Activated CD4-positive, alpha-beta T cell treated with anti-CD3 and anti-CD28 coated beads, Interleukin-2, Interleukin-6, amounts not matched to agents 100 ng/mL and 50 ng/mL, durations not matched to agents 16 hours and 8 hours (primary cell): ENCODE measurements around the gene PRR33.

ENCODE experiments used
- DNase-seq: peaks from one replicate; pipeline ENCODE4 v3.0.0-alpha.2; 2020

Gene PRR33

DNA sequence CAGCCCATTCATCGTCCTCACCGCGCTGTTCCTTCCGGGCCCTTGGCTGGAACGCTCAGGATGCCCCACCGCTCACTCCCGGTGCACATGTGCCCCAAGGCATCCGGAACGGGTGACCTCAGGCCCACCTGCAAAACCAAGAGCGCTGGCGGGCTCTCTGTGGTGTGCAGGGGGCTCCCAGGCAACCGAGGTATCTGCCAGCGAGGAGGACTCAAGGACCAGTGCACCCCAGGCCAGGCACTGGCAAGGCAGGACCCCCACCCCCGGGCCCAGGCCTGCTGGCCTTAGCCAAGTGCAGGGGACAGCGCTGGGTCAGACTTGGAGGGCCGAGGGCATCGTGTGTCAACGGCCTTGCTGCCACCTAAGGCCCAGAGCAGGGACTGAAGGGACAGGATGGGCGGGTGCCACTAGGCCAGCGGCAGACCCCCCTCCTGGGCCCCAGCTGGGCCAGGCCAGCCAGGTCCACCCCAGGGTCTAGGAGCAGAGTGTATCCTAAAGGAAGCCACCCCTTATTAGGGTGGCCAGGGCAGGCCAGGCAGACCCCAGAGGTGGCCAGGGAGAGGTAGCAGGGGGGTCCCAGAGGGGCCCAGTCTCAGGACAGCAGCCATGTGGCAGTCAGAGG, 36.3 kb upstream of the PRR33 start:
- DNase-seq, result no peak

DNA sequence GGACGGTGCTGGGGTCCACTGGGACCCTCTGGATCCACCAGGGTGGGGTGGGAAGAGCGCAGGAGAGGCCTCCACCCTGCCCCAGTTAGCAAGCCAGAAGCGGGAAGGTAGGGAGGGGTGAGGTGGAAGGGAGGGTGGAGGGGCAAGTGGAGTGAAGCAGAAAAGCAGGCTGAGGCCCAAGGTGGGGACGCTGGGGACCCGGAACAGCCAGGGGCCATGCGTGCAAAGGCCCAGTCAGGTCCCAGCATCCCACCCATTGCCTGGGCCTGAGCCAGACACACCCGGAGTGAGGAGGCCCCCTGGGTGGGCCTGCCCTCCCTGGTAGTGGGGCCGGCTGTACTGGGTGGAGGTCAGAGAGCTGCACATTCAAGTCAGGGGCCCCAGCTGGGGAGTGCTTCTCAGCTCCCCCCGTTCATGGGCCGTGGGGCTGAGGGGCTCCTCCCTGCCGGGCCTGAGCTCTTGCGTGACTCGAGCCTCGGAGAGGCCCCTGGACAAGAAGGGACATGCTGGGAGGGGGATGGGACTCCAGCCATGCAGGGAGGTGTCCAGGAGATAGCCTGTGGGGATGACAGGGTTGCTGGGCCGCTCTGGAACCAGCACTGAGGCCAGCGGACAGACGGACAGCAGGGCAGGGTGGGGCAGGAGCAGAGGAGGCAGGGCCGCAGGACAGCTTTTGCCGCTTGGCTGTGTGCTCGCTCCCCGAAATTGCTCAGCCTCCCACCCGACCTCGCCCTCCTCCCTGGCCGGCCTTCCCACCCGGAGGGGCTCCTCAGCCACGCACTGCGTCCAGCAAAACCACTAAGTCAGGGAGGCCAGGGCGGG, 35.5 kb upstream of the PRR33 start:
- DNase-seq, result no peak

DNA sequence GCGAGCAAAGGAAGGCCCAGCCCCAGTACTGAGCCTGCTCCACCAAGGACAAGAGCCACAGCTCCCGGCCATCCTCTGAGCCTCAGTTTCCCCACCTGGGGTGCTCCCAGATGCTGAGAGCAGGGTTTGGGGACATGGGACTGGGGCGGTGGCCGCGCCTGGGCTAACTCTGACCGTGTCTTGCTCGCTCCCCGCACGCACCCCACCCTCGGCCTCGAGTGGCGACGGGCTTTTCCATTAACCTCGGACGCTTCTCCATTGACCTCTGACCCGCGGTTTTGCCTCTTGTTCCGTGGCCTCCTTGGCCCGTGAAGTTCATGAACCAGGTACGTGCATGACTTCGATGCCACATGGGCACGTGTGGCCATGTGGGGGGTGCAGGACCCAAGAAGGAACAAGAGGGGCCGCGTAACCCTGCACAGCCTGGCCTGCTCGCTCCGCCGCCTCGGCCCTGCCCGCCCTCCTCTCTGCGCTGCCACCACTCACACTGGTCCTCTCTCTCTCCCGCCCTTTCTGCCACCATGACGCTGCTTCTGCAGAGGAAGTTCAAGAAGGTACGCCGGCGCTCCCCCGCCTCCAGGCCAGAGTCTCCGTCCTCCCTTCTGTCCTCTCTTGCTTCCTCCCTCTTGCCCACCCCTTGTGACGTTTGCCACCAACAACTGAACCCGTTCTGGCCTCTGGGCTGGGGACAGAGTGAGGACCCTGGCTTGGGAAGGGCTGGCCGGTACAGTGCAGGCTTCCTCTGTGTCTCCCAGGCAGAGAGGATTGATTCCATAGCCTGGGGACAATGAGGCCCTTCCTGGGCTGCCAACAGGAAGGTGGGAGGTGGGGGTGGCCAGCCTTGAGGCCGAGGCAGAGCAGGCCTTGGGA, 34.7 kb upstream of the PRR33 start:
- DNase-seq, result no peak

DNA sequence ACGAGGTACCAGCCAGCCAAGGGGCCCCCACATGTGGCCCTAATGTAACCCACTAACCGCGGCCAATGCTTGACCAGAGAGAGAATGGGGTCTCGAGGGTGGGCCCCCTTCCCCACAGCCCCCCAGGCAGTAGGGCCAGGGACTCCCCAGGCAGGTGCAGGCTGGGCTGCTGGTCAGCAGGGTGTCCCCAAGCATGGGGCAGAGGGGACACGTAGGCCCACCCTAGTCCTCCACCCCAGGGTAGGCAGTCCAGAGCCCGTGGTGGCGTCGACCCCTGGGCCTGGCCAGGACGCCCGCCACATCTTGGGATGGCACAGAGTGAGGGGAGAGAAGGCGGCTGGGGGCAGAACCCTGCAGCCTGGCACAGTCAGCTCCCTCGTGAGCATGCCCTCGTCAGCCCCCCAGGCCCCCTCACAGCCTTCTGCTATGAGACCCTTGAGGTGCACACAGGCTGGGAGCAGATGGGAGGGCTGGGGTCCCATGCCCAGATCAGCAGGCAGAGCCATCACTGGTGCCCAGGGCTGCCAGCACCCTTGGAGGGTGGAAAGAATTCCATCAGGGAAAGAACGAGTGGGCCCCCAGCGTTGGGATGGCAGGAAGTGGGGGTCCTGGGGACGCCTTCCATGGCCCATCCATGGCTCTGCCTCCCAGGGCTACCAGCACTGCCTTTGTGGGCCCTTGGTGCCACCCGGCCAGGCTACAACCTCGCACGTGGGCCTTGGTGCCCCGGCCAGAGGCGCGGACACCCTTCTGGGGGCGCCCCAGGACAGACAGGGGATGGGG, 33.9 kb upstream of the PRR33 start:
- no peak for DNase-seq

DNA sequence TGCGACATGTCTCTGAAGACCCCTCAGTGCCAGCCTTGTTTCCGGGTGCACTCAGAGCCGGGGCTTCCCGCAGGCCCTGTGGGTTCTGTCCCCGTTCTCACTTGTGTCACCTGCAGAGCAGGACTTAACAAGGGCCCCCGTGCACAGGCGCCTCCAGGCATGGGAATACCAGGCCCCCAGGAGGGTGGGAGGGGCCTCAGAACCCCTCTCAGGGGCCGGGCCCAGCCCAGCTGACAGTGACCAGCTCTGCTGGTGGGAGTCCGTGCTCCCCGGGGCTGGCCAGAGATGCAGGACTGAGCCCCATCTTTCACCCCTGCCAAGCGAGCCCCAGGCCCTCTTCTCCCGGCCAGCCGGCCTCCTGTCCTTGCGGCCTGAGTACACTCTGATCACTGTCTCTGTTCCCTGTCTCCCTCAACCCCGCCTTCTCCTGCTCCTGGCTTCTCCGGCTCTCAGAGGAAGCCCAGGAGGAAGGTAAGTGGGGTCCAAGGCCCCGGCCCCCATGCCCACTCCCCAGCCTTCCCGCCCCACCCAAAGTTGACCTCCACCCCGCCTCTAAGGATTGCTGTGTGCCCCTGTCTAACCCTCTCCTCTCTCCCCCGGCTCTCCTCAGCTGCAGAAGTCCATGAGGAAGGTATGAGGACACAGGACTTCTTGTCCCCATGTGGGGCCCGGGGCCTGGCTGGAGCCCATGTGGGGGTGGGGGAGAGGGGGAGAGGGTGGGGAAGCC, 33.1 kb upstream of the PRR33 start:
- DNase-seq, result no peak

DNA sequence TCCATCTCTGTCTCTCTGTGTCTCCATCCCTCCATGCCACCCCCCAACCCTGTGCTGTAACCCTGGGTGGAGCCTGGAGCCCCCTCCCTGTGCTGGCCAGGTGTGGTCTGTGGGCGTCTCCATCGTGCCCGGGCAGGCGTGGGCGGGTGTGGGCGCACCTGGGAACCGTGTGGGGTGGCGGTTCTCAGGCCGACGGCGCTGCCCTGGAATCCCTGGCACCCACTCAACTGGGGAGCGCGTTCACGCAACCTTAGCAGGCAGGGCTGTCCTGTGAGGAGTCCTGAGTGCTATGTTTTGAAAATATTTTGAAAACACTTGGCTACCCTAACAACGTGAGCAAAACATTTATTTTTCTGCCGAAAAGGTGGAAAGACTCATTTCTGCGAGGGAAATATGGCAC, 32.5 kb upstream of the PRR33 start:
- no peak for DNase-seq

DNA sequence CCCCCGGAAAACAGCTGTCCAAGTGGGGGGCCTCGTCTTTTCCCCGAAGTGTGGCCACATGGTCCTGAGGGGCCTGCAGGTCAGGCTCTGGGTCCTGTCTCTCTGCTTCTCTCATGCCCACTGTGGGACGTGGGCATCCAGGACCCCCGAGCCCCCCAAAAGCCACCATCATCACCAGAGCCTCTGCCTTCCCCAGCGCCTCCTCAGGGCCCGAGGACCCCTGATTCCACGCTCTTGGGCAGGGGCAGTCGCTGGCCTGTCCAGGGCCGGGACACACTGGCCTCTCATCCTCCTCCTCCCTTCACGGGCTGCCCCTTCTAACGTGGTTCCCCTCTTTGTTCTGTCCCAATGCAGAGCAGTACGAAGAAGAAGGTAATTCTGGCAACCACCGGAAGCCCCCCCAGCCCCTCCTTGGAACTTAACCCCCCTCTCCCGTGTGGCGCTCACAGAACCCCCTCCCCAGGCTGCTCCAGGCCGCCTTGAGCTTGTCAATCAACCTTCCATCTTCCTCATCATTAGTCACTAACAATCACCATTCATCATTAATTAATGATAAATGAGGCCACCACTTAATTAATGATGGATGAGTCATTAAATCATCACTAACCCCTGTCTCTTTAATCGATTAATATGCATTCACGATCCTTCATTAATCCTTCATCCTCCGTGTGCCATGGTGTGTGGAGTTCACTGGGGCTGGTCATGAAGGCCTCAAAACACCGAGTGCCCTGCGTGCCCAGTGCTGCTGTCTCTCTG, 31.7 kb upstream of the PRR33 start:
- DNase-seq, result no peak

DNA sequence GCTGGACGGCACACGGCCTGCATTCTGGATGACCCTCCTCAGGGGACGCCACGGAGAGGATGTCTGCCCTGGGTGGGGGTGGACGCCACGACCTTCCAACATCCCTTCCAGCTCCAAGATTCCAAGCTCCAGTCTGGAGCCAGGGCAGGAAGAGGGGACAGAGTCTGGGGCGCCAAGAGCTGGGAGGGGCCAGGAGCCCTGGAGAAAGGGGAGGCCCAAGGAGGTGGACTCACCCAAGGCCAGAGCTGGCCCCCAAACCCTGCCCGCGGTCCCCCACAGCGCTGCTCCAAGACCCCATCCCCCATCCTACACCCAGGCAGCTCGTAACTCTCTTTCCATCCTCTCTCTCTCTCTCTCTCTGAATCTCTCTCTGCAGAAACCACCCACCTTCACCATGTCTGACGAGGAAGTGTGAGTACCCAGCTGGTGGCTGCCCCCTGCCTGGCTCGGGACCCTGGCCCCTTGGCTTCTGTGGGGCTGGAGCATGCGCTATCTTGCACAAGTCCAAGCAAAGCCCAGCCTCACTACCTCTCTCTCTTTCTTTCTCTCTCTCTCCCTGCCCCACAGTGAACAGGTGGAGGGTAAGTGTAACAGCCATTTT, 30.9 kb upstream of the PRR33 start:
- DNase-seq, result no peak

DNA sequence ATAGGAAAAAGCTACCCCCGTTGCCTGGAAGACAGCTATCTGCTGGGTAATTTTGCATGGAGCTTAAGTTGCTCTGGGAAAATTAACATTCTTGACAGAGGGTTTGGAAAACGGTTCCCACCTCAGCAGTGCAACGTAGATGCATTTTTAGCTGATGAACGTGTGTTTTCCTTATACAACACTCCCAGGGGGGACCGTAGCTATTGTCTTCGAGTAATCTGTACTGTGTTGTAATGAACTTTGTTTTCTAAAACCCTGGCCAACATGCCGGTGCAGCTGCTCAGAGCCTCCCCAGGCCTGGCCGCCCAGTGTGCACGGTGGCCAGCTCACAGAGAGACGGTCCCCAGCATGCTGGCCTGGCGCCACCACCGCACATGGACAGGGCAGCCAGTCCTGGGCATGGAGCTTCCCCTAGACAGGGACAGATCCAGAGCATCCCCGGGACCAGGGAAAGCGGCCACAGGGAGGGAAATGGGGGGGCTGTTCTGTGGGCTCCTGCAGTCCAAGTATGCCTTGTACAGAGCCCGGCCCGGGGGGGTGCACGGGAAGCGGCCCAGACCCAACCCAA, 30.0 kb upstream of the PRR33 start:
- no peak for DNase-seq

DNA sequence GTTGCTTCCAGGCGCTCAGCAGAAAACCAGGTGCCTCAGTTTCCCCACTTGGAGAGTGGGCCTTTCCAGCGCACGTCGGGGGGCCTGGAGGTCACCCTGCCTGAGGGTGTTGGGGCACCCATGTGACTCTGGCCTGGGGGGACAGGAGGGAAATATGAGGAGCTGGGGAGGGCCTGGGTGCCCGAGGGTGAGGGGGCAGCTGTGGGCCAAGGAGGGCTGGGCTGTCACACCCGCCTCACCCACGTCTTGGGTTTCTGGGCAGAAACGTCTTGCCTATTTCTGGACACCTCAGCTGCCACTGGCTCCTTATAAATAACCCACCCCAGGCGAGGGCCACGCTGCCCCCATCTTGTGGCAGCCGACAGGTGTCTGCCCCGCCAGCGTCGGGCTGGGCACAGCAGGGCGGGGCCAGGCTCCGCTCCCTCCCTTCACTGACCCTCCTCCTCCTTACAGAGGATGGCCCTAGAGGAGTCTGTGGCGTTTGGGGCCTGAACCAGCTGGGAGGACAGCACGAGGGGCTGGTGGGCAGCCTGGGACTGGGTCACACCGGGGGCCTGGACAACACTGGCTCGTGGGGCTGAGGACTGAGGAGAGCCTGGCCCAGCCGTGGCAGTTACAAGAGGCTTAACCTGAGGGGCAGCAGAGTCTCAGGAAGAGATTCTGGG, 29.3 kb upstream of the PRR33 start:
- DNase-seq, result no peak

DNA sequence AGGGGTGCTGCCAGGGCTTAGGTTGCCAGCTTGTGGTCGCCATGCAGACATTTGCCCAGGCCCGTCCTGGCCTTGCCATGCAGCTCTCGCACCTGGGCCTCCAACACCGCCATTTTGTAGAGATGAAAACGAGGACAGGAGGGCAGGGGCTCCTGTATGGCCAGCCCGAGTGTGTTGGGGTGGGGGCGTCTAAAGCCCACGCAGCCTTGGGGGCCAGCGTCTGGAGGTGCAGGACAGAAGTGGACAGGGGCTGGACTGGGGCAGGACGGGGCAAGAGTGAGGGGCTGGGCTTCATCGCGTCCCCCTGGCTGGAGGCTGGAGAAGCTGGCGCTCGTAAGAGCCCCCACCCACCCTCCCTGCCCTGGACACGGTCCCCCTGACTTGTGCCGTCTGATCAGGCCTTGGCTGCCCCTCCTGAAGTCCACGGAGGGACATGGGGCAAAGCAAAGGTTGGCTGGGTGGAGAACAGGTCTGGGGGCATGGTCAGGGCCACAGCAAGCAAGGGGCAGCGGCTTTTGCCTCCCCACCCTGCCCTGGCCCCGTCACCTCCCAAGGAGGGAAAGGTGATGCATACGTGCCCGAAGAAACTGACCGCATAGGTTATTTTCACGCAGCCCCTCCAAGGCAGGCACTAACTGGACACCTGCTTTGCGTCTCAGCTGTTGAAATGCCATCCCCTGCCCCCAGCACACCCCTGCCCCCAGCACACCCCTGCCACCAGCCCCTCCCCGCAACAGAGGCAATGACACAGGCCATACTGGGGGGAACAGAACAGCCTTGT, 28.6 kb upstream of the PRR33 start:
- DNase-seq, result no peak

DNA sequence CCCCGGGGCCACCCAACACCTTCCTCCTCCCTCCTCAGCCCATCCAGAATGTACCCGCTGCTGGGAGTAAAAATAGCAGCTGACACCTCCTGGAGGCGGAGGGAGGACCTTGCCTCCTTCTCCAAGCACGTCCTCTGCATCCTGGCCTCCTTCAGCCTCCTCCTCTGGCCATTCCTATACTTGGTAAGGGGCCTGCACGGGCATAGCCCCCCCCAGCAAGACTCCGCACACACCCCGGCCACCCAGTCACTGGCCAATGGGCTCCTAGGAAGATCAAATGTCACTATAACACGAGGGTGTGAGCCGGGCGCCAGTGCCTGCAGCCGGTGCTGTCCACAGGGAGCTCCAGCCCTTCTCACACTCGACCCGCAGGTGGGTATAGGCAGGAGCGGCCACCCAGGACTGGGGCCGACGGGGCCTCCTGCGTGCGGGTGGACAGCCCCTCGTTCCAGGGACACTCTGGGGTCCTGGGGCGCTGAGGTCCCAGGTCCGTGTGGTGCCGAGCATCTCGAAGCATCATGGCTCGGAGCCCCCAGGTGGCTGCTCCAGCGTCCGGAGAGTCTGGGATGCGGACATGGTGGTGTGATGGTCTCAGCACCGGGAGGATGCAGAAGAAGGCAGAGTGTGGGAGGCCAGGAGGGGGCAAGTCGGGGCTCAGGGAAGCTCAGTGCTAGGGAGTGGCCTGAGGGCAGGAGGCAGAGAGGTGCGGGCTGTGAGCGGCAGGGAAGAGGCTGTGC, 27.9 kb upstream of the PRR33 start, which contains the start of gene TNNT3:
TNNT3 (plus strand) TSS at position 313 of the 737 bp plus-strand sequence. CDS start 3,172 bp downstream, outside the sequence.
- no peak for DNase-seq

DNA sequence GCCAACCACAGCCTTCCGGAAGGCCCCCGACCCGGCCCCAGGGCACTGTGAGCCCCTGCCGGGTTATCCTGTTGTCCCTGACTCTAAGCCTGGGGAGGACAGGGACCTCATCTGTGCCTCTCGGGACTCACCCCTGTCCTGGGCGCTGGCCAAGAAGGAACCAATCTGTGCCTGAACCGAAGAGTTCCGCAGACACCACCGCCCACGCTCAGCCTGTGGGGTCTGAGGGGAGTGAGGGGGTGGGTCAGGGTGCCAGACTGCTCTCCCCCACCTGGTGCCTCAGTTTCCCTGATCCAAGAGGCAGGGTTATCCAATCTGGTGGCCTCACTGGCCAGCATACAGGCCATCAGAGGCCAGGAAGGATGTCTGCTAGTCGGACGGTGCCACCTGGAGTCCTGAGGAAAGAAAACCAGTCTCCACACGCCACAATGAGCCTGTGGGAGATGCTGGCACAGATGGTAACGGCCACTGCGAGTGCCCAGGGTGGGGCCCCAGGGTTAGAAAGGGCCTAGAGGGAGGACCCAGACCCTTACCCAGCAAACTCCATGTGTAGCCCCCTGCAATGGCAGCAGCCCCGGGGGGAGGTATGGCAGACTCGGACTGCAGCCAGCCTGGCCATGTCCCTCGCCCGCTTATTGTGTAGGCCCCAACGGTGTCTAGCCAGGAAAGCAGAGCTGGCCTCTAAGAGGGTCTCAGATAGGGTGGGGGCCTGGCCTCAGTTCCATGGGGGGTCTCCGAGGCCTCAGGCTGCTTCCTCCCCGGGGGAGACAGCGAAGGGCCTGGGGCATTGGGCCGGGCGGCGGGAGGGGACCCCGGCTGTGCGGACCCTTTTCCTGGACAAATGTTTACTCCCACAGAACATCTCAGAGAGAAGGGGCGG, 27.0 kb upstream of the PRR33 start:
- DNase-seq, result no peak

DNA sequence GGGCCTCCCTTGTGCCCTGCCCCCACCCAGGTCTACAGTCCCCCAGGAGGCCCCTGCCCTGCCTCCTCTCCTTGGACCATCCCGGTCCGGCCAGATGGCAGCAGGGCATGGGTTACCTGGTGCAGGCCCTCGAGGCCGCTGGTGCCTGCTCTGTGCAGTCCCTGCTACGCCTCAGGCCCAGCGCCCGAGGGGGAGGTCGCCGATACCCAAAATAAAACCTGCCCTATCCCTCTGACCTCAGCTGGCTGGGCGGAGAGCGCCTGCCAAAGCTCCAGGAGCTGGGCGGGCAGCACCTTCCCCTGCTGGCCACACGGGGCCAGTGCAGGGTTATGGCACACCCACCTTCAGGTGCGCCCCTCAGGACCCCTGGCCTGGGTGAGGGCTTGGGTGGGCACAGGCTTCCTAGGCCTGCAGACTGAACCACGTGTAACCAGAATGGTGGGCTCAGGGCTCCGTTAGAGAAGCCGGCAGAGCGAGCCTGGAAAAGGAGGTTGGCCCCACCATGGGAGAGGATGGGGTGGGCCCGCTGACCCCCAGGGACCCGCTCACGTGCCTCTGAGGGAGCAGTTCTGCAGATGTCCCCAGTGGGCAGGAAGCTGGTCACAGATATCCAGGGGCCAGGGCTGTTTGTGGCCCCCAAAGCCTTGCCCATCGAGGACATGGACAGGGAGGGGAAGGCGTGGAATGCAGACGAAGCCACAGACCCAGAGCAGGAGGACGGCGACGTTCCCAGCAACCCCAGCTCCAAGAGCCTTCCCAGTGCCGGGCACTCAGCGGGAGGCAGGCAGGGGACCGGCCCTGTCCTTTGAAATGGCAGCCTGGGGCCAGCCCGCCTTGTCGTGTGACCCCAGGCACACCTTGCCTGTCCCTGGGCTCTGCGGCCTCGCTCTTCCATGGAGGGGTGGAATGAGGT, 26.1 kb upstream of the PRR33 start:
- DNase-seq, result no peak

DNA sequence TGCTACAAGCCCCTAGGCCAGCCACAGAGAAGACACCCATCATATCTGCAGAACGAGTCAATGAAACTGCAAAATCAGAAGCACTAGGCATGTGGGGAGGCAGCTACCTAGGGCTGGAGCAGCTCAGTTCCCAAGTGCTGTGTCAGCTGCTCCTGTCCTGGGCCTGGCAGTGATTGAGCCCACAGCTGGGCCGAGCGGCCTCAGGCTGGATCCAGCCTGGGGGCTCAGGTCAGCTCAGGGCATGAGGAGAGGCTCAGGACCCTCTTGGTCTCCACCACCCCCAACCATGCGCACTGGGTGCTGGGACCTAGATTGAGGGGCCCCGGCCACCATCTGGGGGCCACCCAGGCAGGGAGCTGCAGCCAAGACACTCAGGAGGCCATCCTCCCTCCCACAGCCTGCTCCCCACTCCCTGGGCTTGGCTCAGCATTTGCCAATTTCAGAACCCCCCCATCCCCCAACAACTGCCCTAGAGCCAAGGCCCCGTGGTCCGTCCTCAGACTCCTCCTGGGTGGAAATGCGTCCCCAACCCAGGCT, 25.4 kb upstream of the PRR33 start:
- no peak for DNase-seq
